ENCODE results near the gene PCIF1.

DNA sequence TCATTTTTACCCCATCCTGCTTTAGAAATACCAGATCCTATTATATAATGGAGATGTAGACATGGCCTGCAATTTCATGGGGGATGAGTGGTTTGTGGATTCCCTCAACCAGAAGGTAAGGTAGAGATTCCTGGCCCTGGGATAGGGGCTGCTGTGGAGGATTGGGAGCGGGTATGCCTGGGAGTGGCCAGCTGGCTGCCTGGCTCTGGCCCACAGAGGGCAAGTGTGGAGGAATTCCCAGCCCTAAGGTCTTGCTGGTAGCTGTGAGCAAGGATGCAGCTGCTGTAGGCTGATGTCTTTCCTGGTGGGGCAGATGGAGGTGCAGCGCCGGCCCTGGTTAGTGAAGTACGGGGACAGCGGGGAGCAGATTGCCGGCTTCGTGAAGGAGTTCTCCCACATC, 36.8 kb upstream of the PCIF1 start:
- TF ChIP-seq POLR2A (IDR thresholded peaks at IDR 0.05): no peak
- TF ChIP-seq, protein P1, sequence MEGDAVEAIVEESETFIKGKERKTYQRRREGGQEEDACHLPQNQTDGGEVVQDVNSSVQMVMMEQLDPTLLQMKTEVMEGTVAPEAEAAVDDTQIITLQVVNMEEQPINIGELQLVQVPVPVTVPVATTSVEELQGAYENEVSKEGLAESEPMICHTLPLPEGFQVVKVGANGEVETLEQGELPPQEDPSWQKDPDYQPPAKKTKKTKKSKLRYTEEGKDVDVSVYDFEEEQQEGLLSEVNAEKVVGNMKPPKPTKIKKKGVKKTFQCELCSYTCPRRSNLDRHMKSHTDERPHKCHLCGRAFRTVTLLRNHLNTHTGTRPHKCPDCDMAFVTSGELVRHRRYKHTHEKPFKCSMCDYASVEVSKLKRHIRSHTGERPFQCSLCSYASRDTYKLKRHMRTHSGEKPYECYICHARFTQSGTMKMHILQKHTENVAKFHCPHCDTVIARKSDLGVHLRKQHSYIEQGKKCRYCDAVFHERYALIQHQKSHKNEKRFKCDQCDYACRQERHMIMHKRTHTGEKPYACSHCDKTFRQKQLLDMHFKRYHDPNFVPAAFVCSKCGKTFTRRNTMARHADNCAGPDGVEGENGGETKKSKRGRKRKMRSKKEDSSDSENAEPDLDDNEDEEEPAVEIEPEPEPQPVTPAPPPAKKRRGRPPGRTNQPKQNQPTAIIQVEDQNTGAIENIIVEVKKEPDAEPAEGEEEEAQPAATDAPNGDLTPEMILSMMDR (IDR thresholded peaks at IDR 0.05): no peak
